GM23338 (cell line): ENCODE measurements around the gene ZCCHC14.

ENCODE experiments used
- CREB1 ChIP-seq: fragments of 250-450 bp; sonication (Bioruptor Pico); IDR thresholded peaks from 2 replicates; pipeline ENCODE4 v1.5.0; 2020; ENCODE audit warnings: low read depth, mild to moderate bottlenecking, moderate library complexity
- CTCF ChIP-seq, 2 experiments: fragments of 200-600 bp in 1 of 2; sonication (generic) in 1 of 2; conservative IDR thresholded peaks; 2 replicates each; pipeline versions ENCODE4 v1.5.1 to v1.6.1; 2016 to 2017; ENCODE audit warnings: antibody characterized with exemption in 2 of 2, low read depth in 2 of 2, mild to moderate bottlenecking in 2 of 2, moderate library complexity in 1 of 2
- ETS1 ChIP-seq: IDR thresholded peaks from 2 replicates; pipeline ENCODE4 v1.6.1; 2016; ENCODE audit warnings: antibody characterized with exemption
- EZH2 ChIP-seq: fragments of 200-600 bp; sonication (generic); IDR thresholded peaks from one replicate; pipeline ENCODE4 v1.8.0; 2017; ENCODE audit warnings: antibody characterized with exemption, mild to moderate bottlenecking, low read depth; ENCODE audit not compliant: unreplicated experiment
- EZH2phosphoT487 ChIP-seq: fragments of 200-600 bp; sonication (generic); IDR thresholded peaks from one replicate; pipeline ENCODE4 v1.8.1; 2018; ENCODE audit warnings: antibody characterized with exemption; ENCODE audit not compliant: unreplicated experiment
- JUNB ChIP-seq: IDR thresholded peaks from one replicate; pipeline ENCODE4 v1.6.1; 2016; ENCODE audit warnings: antibody characterized with exemption; ENCODE audit not compliant: unreplicated experiment
- NANOG ChIP-seq: IDR thresholded peaks from 2 replicates; pipeline ENCODE4 v1.6.1; 2016; ENCODE audit warnings: antibody characterized with exemption, borderline replicate concordance
- POLR2AphosphoS5 ChIP-seq: IDR thresholded peaks from 2 replicates; pipeline ENCODE4 v1.6.1; 2016; ENCODE audit warnings: antibody characterized with exemption, low read depth
- REST ChIP-seq: IDR thresholded peaks from one replicate; pipeline ENCODE4 v1.6.1; 2018; ENCODE audit warnings: antibody characterized with exemption; ENCODE audit not compliant: unreplicated experiment
- STAT1 ChIP-seq: IDR thresholded peaks from one replicate; pipeline ENCODE4 v1.6.1; 2016; ENCODE audit warnings: antibody characterized with exemption; ENCODE audit not compliant: unreplicated experiment
- ZNF114 ChIP-seq: fragments of 250-450 bp; sonication (Bioruptor Pico); IDR thresholded peaks from 2 replicates; pipeline ENCODE4 v1.5.0; 2020; ENCODE audit warnings: mild to moderate bottlenecking, moderate library complexity
- ZNF331 ChIP-seq: fragments of 250-450 bp; sonication (Bioruptor Pico); IDR thresholded peaks from 2 replicates; pipeline ENCODE4 v1.5.0; 2020; ENCODE audit warnings: low read depth, mild to moderate bottlenecking, moderate library complexity
- ZNF462 ChIP-seq: fragments of 250-450 bp; sonication (Bioruptor Pico); IDR thresholded peaks from 2 replicates; pipeline ENCODE4 v1.5.0; 2020; ENCODE audit warnings: mild to moderate bottlenecking, moderate library complexity

GRCh38 chr16:87491522-87492290 is 1.1 kb downstream of the ZCCHC14 start:
- TF ChIP-seq CTCF (conservative IDR thresholded peaks at IDR 0.05; ENCODE audit: low read depth in 2 of 2): no peak; a peak in 1 of 4 replicates
- TF ChIP-seq ZNF462 (CRISPR knock-in tag): no peak
- no peak for TF ChIP-seq EZH2
- TF ChIP-seq POLR2AphosphoS5: no peak
- TF ChIP-seq CREB1 (CRISPR knock-in tag): no peak
- TF ChIP-seq JUNB: no peak
- TF ChIP-seq ETS1: no peak
- TF ChIP-seq REST: no peak
- no peak for TF ChIP-seq NANOG
- no peak for TF ChIP-seq EZH2phosphoT487
- no peak for TF ChIP-seq STAT1
- no peak for TF ChIP-seq ZNF114 (CRISPR knock-in tag)
- TF ChIP-seq ZNF331 (CRISPR knock-in tag): no peak
